IPS-NIHi7 (cell line): Measurements from ENCODE around the gene RRP12.

Source experiments
- DNase-seq: peaks from one replicate; pipeline ENCODE4 v3.0.0; 2012; ENCODE audit warnings: mixed read lengths; ENCODE audit errors: extremely low spot score

The RRP12 gene

GRCh38 chr10:97318772-97319651 is 82.1 kb downstream of the RRP12 start, which contains the start of gene FRAT1:
TSS of gene FRAT1 (plus strand) at chr10:97319271. CDS start at chr10:97319454, 183 bp downstream.
- peak; percentile 77 for DNase-seq

- no peak for DNase-seq
These were observed 86.5 kb downstream of the RRP12 start for GRCh38 chr10:97314671-97315070.

- peak; percentile 2 for DNase-seq
These were observed 88.2 kb downstream of the RRP12 start for GRCh38 chr10:97312897-97313296.

- no peak for DNase-seq
These were observed 90.0 kb downstream of the RRP12 start for GRCh38 chr10:97311111-97311626.

GRCh38 chr10:97307866-97308780 is 93.0 kb downstream of the RRP12 start:
- DNase-seq, result no peak

GRCh38 chr10:97307441-97307840 is 93.7 kb downstream of the RRP12 start:
- no peak for DNase-seq
